Measurements from ENCODE around the gene HMCN2.

The HMCN2 gene

GRCh38 chr9:130380920-130381469 is 115.4 kb downstream of the HMCN2 start:
- in situ Hi-C loops (cut with HindIII; ENCODE audit: low sequenced_read_pairs), result no loop called here
- TF ChIP-seq, protein P1, sequence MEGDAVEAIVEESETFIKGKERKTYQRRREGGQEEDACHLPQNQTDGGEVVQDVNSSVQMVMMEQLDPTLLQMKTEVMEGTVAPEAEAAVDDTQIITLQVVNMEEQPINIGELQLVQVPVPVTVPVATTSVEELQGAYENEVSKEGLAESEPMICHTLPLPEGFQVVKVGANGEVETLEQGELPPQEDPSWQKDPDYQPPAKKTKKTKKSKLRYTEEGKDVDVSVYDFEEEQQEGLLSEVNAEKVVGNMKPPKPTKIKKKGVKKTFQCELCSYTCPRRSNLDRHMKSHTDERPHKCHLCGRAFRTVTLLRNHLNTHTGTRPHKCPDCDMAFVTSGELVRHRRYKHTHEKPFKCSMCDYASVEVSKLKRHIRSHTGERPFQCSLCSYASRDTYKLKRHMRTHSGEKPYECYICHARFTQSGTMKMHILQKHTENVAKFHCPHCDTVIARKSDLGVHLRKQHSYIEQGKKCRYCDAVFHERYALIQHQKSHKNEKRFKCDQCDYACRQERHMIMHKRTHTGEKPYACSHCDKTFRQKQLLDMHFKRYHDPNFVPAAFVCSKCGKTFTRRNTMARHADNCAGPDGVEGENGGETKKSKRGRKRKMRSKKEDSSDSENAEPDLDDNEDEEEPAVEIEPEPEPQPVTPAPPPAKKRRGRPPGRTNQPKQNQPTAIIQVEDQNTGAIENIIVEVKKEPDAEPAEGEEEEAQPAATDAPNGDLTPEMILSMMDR (IDR thresholded peaks at IDR 0.05; ENCODE audit: low read depth, low read length), result no peak
- H3K4me3 ChIP-seq (ENCODE audit: low read depth, low read length), result no peak overlapping the region
- DNase-seq (ENCODE audit: low read depth, low spot score), result no peak

DNA sequence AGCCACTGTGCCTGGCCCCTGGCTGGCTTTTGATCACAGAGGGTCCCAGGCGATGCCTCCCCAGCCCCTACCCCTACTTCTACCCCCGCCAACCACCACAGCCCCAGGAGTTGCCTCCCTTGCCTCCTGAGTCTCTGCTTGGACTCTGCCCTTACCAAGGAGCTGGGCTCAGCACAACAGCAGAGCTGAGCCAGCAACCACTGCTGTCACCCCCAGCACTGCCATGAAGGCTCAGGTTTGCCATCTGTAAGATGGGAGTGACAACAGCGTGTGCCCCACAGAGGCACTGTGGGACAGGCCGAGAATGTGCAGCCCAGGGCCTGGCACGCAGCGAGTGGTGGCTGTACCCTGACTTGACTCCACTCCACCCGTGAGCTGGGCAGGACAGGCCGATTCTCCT is 116.1 kb downstream of the HMCN2 start:
- TF ChIP-seq, protein P1 (IDR thresholded peaks at IDR 0.05; ENCODE audit: low read depth, low read length), result no peak
- in situ Hi-C loops (cut with HindIII; ENCODE audit: low sequenced_read_pairs), result no loop called here
- DNase-seq (ENCODE audit: low read depth, low spot score), result no peak
- no peak overlapping the region for H3K4me3 ChIP-seq (ENCODE audit: low read depth, low read length)

GRCh38 chr9:130382096-130382495 is 116.5 kb downstream of the HMCN2 start:
- no peak for DNase-seq (ENCODE audit: low read depth, low spot score)
- no peak overlapping the region for H3K4me3 ChIP-seq (ENCODE audit: low read depth, low read length)
- in situ Hi-C loops (cut with HindIII; ENCODE audit: low sequenced_read_pairs), result no loop called here
- TF ChIP-seq, protein P1 (IDR thresholded peaks at IDR 0.05; ENCODE audit: low read depth, low read length), result no peak

- no peak for DNase-seq (ENCODE audit: low read depth, low spot score)
- in situ Hi-C loops (cut with HindIII; ENCODE audit: low sequenced_read_pairs), result no loop called here
- H3K4me3 ChIP-seq (ENCODE audit: low read depth, low read length), result no peak overlapping the region
- TF ChIP-seq, protein P1 (IDR thresholded peaks at IDR 0.05; ENCODE audit: low read depth, low read length), result no peak
These were observed 117.2 kb downstream of the HMCN2 start for GRCh38 chr9:130382636-130383349.

DNA sequence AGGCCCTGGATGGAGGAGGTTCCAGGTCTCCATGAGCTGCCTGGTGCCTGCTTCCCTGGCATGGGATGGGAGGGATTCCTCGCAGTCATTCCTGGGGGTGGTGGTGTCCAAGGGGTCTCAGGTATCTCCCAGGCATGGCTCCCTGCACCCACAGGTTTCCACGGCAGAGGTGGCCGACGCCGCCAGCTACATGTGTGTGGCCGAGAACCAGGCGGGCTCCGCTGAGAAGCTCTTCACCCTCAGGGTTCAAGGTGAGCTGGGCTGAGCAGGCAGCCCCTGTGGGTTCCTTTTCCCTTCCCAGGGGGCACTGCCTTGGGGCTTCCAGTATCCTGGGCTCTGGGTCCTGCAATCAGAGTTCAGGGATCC is 117.8 kb downstream of the HMCN2 start:
- DNase-seq (ENCODE audit: low read depth, low spot score), result no peak
- TF ChIP-seq, protein P1 (IDR thresholded peaks at IDR 0.05; ENCODE audit: low read depth, low read length), result no peak
- H3K4me3 ChIP-seq (ENCODE audit: low read depth, low read length), result no peak overlapping the region
- in situ Hi-C loops (cut with HindIII; ENCODE audit: low sequenced_read_pairs), result no loop called here

- H3K4me3 ChIP-seq (ENCODE audit: low read depth, low read length), result no peak overlapping the region
- TF ChIP-seq, protein P1 (IDR thresholded peaks at IDR 0.05; ENCODE audit: low read depth, low read length), result no peak
- DNase-seq (ENCODE audit: low read depth, low spot score), result no peak
- in situ Hi-C loops (cut with HindIII; ENCODE audit: low sequenced_read_pairs), result no loop called here
These were observed 118.6 kb downstream of the HMCN2 start for GRCh38 chr9:130383979-130384676.
